ENCODE results near the gene BCL2L15. TPM values are rescaled to one million over a fixed set of nuclear protein-coding genes. Genes with fewer than 3 reads are reported as not detected.

BCL2L15 gene
- total and polyA plus RNA-seq, 2 experiments from 2014 or later, result 0.32 TPM; not detected in 1

DNA sequence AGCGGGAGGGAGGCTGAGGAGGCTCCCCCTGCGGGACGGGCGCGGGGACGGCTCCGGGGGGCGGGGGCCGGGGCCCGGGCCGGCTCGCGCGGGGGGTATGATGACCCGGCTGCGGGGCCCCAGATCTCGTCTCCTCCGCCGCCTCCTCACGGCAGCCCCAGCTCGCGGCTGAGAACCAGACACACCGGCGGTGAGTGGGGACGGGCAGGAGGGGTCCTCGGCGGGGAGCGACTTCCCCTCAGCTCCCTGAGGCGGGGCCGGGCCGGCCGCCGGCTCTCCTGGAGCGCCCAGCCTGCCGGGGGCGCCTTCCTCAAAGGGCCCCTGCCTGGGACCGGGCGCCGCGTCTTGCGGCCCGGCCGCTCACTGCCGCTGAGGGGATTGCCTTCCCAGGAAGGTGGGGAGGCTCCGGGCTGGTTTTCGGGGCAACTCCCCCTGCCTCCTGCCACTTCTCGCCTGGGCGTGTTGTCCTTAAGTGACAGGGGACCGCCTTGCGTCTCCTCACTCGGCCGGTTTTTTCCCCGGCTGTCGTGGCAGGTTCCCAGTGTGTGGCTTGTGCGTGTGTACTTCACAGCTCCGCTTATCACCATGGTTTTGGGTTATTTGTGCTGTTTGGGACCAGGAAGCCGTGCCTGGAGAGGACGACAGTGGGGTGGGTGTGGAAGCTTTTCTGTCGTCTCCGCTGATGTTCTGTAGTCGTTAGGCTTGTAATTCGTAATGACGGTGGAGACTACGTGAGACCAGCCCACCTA lies 42.5 kb upstream of the BCL2L15 start:
- 0 to 2% methylated on average over 20 to 42 of the region's 64 CpGs for WGBS, 2 experiments (ENCODE audit: low coverage in 1 of 2, low lambda C conversion rate in 2 of 2, missing lambda C conversion rate in 2 of 2)
- peak; percentile 74 for DNase-seq
- H3K9me2 ChIP-seq (ENCODE audit: insufficient read depth), result no peaks in the 10 kb centered on the region
- H3F3A ChIP-seq (ENCODE audit: insufficient read depth), result peaks cover 13% of the 10 kb centered on the region; the same call in 1 of the 2 replicates
- H3K36me3 ChIP-seq (ENCODE audit: low read depth), result no peaks in the 10 kb centered on the region
- peak overlapping the region; percentile 91 for H3K4me2 ChIP-seq (ENCODE audit: unreplicated experiment)
- in situ Hi-C loops (cut with MboI), result loop anchor here (25.0 kb wide), 1 partner anchor 793 kb away; no protein-coding TSS in a partner anchor
- no peaks in the 10 kb centered on the region for H3K9me3 ChIP-seq (ENCODE audit: low read depth)
- peak overlapping the region; percentile 97 for H2AFZ ChIP-seq
- H3K79me2 ChIP-seq (ENCODE audit: insufficient read depth), result peaks cover 53% of the 10 kb centered on the region
- no peaks in the 10 kb centered on the region for H3K27me3 ChIP-seq (replicated peaks; ENCODE audit: insufficient read depth)
- H3K27ac ChIP-seq, result peak overlapping the region; percentile 99
- H4K20me1 ChIP-seq (ENCODE audit: insufficient read depth), result peaks cover 6% of the 10 kb centered on the region; the same call in 1 of the 2 replicates
- TF ChIP-seq EZH2phosphoT487 (IDR thresholded peaks at IDR 0.05; ENCODE audit: insufficient read depth, low read depth) (no peak), EZH2 (IDR thresholded peaks at IDR 0.05; ENCODE audit: insufficient read depth, poor library complexity, severe bottlenecking) (no peak)
- peak overlapping the region; percentile 84 for H3K4me3 ChIP-seq
- peaks cover 24% of the 10 kb centered on the region for H3K4me1 ChIP-seq (ENCODE audit: insufficient read depth)
- H3K9ac ChIP-seq, result peak overlapping the region; percentile 100

DNA sequence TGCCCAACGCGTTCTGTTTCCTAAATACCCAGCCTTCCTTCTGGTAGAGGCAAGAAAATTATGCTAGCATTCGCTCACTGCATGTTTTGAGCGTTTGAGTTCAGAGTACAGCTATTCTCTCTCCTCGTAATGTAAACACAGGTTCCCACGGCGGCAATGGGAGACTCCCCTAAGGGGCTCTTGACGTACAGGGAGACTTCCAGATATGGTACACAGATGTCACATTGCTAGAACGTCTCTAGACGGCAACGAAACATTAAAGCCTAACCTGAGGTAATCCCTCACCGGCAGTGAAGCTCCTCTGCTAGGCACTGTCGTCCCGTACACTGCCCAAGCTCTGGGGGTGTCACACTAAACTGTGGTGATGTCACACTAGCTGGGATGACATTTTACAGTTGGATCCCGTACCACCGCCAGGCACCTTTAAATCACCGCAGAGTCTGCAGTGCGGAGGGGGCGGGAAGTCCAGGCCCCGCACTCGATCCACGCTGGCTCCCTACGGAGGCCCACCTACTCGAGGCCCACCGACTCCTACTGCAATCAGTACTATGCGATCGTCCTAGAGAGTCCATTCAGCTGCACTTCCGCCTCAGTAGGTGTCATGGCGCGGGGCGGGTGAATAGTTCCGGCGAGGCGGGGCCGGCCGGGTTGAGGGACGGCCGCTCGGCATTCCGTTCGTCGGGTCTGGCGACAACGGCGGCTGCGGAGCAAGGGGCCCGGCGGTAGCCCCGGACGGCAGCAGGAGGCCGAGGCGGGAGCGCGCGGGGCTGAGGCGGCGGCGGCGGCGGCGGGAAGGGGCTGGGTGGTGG lies 41.8 kb upstream of the BCL2L15 start, which contains the start of gene HIPK1:
Gene HIPK1 (plus strand): TSS at position 384 of the 809 bp plus-strand sequence.
- Histone ChIP-seq H3K9me2 (ENCODE audit: insufficient read depth) (no peaks in the 10 kb centered on the region), H3K27ac (peak within 1 kb of the TSS; percentile 99), H3K4me3 (peak within 1 kb of the TSS; percentile 84), H3K4me2 (ENCODE audit: unreplicated experiment) (peak within 1 kb of the TSS; percentile 92), H3F3A (ENCODE audit: insufficient read depth) (peaks cover 13% of the 10 kb centered on the region; the same call in 1 of the 2 replicates), H3K27me3 (replicated peaks; ENCODE audit: insufficient read depth) (no peaks in the 10 kb centered on the region), H3K36me3 (ENCODE audit: low read depth) (no peaks in the 10 kb centered on the region), H3K79me2 (ENCODE audit: insufficient read depth) (peaks cover 45% of the 10 kb centered on the region), H3K9me3 (ENCODE audit: low read depth) (no peaks in the 10 kb centered on the region), H3K4me1 (ENCODE audit: insufficient read depth) (peaks cover 24% of the 10 kb centered on the region), H2AFZ (peak within 1 kb of the TSS; percentile 97), H3K9ac (peak within 1 kb of the TSS; percentile 100), H4K20me1 (ENCODE audit: insufficient read depth) (peaks cover 6% of the 10 kb centered on the region; the same call in 1 of the 2 replicates)
- no peak for TF ChIP-seq EZH2phosphoT487 (IDR thresholded peaks at IDR 0.05; ENCODE audit: insufficient read depth, low read depth)
- in situ Hi-C loops (cut with MboI), result loop anchor here (25.0 kb wide), 1 partner anchor 792 kb away; no protein-coding TSS in a partner anchor
- WGBS, 2 experiments (ENCODE audit: low coverage in 1 of 2, low lambda C conversion rate in 2 of 2, missing lambda C conversion rate in 2 of 2), result 2% methylated on average over 52 to 58 of the region's 61 CpGs
- peak; percentile 97 for DNase-seq

DNA sequence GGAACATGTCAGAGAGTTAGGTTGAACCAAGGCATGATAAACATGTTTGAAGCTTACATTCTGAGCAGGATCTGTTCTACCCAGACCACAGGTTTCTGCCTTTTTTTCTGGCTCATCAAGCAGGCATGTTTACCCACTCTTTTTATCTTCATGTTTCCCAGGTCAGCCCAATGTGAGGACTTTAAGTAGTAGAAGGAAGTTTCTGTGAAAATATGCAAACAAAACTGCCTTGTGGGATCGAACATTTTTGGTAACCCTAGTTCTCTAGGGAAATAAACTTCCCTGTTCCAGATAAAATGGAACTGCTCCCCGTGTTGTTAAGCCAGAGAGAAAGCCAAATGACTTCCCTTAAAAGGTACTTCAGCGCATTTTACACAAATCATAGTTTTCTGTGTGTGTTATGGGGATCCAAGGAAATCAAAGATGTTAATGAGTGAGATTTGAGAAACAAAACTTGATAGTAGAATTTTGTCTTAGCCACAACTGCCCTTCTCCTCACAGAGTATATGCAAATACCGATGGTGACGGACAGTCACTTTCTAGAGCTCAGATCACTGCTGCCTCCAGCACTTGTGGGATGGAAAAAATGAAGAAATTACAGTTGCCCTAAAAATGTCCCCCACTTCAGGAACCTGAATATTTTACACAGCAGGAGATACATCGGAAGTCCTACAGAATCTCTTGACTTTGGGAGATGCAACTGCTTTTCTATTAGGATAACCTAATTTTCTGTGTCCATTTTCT lies 41.0 kb upstream of the BCL2L15 start:
- in situ Hi-C loops (cut with MboI), result loop anchor here (25.0 kb wide), 1 partner anchor 791 kb away; no protein-coding TSS in a partner anchor
- WGBS, 2 experiments (ENCODE audit: low coverage in 1 of 2, low lambda C conversion rate in 2 of 2, missing lambda C conversion rate in 2 of 2), result 16% methylated on average over 6 of the region's 6 CpGs
- TF ChIP-seq EZH2phosphoT487 (IDR thresholded peaks at IDR 0.05; ENCODE audit: insufficient read depth, low read depth), result no peak
- TF ChIP-seq EZH2 (IDR thresholded peaks at IDR 0.05; ENCODE audit: insufficient read depth, poor library complexity, severe bottlenecking), result no peak
- H3K27me3 ChIP-seq (replicated peaks; ENCODE audit: insufficient read depth), result no peaks in the 10 kb centered on the region
- H3F3A ChIP-seq (ENCODE audit: insufficient read depth), result peaks cover 13% of the 10 kb centered on the region; the same call in 1 of the 2 replicates
- no peaks in the 10 kb centered on the region for H3K9me2 ChIP-seq (ENCODE audit: insufficient read depth)
- peaks cover 6% of the 10 kb centered on the region; the same call in 1 of the 2 replicates for H4K20me1 ChIP-seq (ENCODE audit: insufficient read depth)
- no peaks in the 10 kb centered on the region for H3K9me3 ChIP-seq (ENCODE audit: low read depth)
- no peaks in the 10 kb centered on the region for H3K36me3 ChIP-seq (ENCODE audit: low read depth)
- peak overlapping the region; percentile 99 for H3K27ac ChIP-seq
- peaks cover 24% of the 10 kb centered on the region for H3K4me1 ChIP-seq (ENCODE audit: insufficient read depth)
- H3K9ac ChIP-seq, result peak overlapping the region; percentile 100
- H3K79me2 ChIP-seq (ENCODE audit: insufficient read depth), result peaks cover 38% of the 10 kb centered on the region
- peak; percentile 56 for DNase-seq
- peak overlapping the region; percentile 97 for H2AFZ ChIP-seq
- H3K4me3 ChIP-seq, result peak overlapping the region; percentile 84
- peak overlapping the region; percentile 92 for H3K4me2 ChIP-seq (ENCODE audit: unreplicated experiment)

DNA sequence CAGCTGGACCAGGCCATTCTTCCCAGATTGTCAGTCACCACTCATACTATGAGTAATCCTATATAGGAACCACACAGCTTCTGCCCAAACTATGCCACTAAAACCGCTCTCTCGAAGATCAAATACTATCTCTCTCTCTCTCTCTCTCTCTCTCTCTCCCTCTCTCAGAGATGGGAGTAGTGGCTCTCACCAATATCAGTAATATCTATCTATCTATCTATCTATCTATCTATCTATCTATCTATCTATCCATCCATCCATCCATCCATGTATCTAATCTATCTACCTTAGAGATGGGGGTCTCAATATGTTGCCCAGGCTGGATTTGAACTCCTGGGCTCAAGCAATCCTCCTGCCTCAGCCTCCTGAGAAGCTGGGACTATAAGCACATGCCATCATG lies 37.1 kb upstream of the BCL2L15 start:
- in situ Hi-C loops (cut with MboI), result no loop called here
- Histone ChIP-seq H3K4me3 (no peak overlapping the region), H3K27me3 (replicated peaks; ENCODE audit: insufficient read depth) (no peaks in the 10 kb centered on the region), H3F3A (ENCODE audit: insufficient read depth) (no peaks in the 10 kb centered on the region), H3K79me2 (ENCODE audit: insufficient read depth) (no peaks in the 10 kb centered on the region), H3K9ac (no peak overlapping the region), H3K27ac (no peak overlapping the region), H3K36me3 (ENCODE audit: low read depth) (no peaks in the 10 kb centered on the region), H3K9me3 (ENCODE audit: low read depth) (no peaks in the 10 kb centered on the region), H3K9me2 (ENCODE audit: insufficient read depth) (no peaks in the 10 kb centered on the region), H3K4me2 (ENCODE audit: unreplicated experiment) (no peak overlapping the region), H3K4me1 (ENCODE audit: insufficient read depth) (peaks cover 6% of the 10 kb centered on the region), H4K20me1 (ENCODE audit: insufficient read depth) (no peaks in the 10 kb centered on the region), H2AFZ (no peak overlapping the region)
- TF ChIP-seq EZH2 (IDR thresholded peaks at IDR 0.05; ENCODE audit: insufficient read depth, poor library complexity, severe bottlenecking) (no peak), EZH2phosphoT487 (IDR thresholded peaks at IDR 0.05; ENCODE audit: insufficient read depth, low read depth) (no peak)
- DNase-seq, result no peak
- WGBS, 2 experiments (ENCODE audit: low coverage in 1 of 2, low lambda C conversion rate in 2 of 2, missing lambda C conversion rate in 2 of 2), result 80 to 83% methylated on average over 2 of the region's 2 CpGs

Measured in GM23248 (cell line).